Mesenteric fat pad (tissue), 1 donor: Measurements from ENCODE around the gene IFNL2. TPM values are rescaled to one million over a fixed set of nuclear protein-coding genes. Genes with fewer than 3 reads are reported as not detected.

ENCODE experiments used
- DNase-seq: peaks from one replicate; pipeline ENCODE4 v3.0.0-alpha.2; 2020; ENCODE audit warnings: low spot score
- total RNA-seq: library from RNA; stranded (reverse); fragmentation: NEBNext Ultra II Directional; extraction: Animal tissue kit (Norgen Biotek cat#: 25700); gene quantifications from one replicate; pipeline ENCODE4 v1.2.1, GENCODE V29; 2021
- donor health status: DM: yes; HTN: yes; CAD: no.

Gene IFNL2
- total RNA-seq, 1 donor from 2014 or later = not detected

GRCh38 chr19:39316627-39317321 is 48.6 kb downstream of the IFNL2 start:
- DNase-seq = no peak

GRCh38 chr19:39317476-39317875 is 49.3 kb downstream of the IFNL2 start:
- DNase-seq = no peak

- DNase-seq = no peak
Observed at GRCh38 chr19:39318071-39318470, 49.9 kb downstream of the IFNL2 start.

- no peak for DNase-seq
Observed at GRCh38 chr19:39318690-39319089, 50.5 kb downstream of the IFNL2 start.

GRCh38 chr19:39319098-39319891 is 51.1 kb downstream of the IFNL2 start:
- DNase-seq = no peak

Other genes starting within 250 kb of the IFNL2 start
- gene FBXO27, start 235.8 kb upstream of the IFNL2 start, total RNA-seq = 21.7 TPM
- not detected for gene ACP7, start 184.0 kb upstream of the IFNL2 start, total RNA-seq
- gene PAK4, start 142.6 kb upstream of the IFNL2 start, total RNA-seq = 18.0 TPM
- not detected for gene NCCRP1, start 71.4 kb upstream of the IFNL2 start, total RNA-seq
- not detected for gene SYCN, start 64.1 kb upstream of the IFNL2 start, total RNA-seq
- gene IFNL3, start 23.4 kb upstream of the IFNL2 start, total RNA-seq = not detected
- gene IFNL4, start 19.5 kb upstream of the IFNL2 start, total RNA-seq = not detected
- gene IFNL1, start 28.0 kb downstream of the IFNL2 start, total RNA-seq = not detected
- 1.1 TPM for gene LRFN1, start 52.5 kb downstream of the IFNL2 start, total RNA-seq
- 119 TPM for gene GMFG, start 67.6 kb downstream of the IFNL2 start, total RNA-seq
- 82.3 TPM for gene SAMD4B, start 74.0 kb downstream of the IFNL2 start, total RNA-seq
- 29.7 TPM for gene PAF1, start 122.7 kb downstream of the IFNL2 start, total RNA-seq
- gene MED29, start 123.0 kb downstream of the IFNL2 start, total RNA-seq = 34.1 TPM
- 1,383 TPM for gene ZFP36, start 138.5 kb downstream of the IFNL2 start, total RNA-seq
- 56.4 TPM for gene PLEKHG2, start 144.3 kb downstream of the IFNL2 start, total RNA-seq
- gene RPS16, start 167.6 kb downstream of the IFNL2 start, total RNA-seq = 1,454 TPM
- 84.5 TPM for gene SUPT5H, start 177.2 kb downstream of the IFNL2 start, total RNA-seq
- gene TIMM50, start 212.4 kb downstream of the IFNL2 start, total RNA-seq = 58.4 TPM
- gene DLL3, start 230.6 kb downstream of the IFNL2 start, total RNA-seq = not detected
- gene SELENOV, start 246.7 kb downstream of the IFNL2 start, total RNA-seq = not detected